ENCODE measurements around the gene ZAP70.

- TF ChIP-seq KAT7 (CRISPR knock-in tag; IDR thresholded peaks at IDR 0.05; ENCODE audit: borderline replicate concordance) (no peak), CTCF (IDR thresholded peaks at IDR 0.05) (no peak), USF2 (CRISPR knock-in tag; IDR thresholded peaks at IDR 0.05) (no peak)
These were observed 47.2 kb downstream of the ZAP70 start for GRCh38 chr2:97760480-97761049.

Measured in WTC11 (cell line).